ENCODE data around the gene ZNF521.

GRCh38 chr18:25093141-25093540, 258.8 kb downstream of the ZNF521 start:
- TF ChIP-seq EZH2 (IDR thresholded peaks at IDR 0.05; ENCODE audit: borderline replicate concordance, control insufficient read depth, low read depth, low read length) (no peak), BHLHE40 (IDR thresholded peaks at IDR 0.05; ENCODE audit: borderline replicate concordance in 1 of 2, low read depth in 2 of 2, low read length in 1 of 2) (no peak), ATF7 (IDR thresholded peaks at IDR 0.05; ENCODE audit: low read depth) (no peak)
- TF ChIP-seq, protein P1, sequence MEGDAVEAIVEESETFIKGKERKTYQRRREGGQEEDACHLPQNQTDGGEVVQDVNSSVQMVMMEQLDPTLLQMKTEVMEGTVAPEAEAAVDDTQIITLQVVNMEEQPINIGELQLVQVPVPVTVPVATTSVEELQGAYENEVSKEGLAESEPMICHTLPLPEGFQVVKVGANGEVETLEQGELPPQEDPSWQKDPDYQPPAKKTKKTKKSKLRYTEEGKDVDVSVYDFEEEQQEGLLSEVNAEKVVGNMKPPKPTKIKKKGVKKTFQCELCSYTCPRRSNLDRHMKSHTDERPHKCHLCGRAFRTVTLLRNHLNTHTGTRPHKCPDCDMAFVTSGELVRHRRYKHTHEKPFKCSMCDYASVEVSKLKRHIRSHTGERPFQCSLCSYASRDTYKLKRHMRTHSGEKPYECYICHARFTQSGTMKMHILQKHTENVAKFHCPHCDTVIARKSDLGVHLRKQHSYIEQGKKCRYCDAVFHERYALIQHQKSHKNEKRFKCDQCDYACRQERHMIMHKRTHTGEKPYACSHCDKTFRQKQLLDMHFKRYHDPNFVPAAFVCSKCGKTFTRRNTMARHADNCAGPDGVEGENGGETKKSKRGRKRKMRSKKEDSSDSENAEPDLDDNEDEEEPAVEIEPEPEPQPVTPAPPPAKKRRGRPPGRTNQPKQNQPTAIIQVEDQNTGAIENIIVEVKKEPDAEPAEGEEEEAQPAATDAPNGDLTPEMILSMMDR (IDR thresholded peaks at IDR 0.05 in 2 of 3, conservative IDR thresholded peaks at IDR 0.05 in 1 of 3; ENCODE audit: control insufficient read depth in 2 of 3, extremely low read depth in 1 of 3, insufficient read depth in 1 of 3, low read depth in 3 of 3, low read length in 3 of 3): no peak
